Measurements from ENCODE around the gene DLG3. TPM values are rescaled to one million over a fixed set of nuclear protein-coding genes. Genes with fewer than 3 reads are reported as not detected.
"Not testable (repeated sequence)": the region's sequence is repeated elsewhere in the genome, so short reads cannot be mapped to it uniquely, and the experiment has no call there.

The DLG3 gene
- total RNA-seq, 2 experiments from 2014 or later: 33.3 to 39.9 TPM

DNA sequence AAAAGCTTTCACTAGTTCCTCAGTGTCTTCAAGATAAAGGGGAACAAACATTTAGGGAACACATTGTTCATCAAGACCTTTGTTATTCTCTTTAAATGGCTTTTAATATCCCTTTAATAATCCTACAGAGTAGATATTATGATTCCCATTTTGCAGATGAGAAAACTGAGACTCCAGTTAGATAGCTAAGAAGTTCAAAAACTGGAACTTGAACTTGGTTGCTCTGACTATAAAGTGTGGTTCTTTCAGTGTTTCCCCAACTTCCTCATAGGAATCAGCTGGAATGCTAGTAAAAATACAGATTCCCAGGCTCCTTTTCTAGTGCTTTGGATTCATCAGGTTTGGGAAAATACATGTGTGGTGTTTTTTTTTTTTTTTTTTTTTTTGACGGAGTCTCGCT is 37.7 kb downstream of the DLG3 start:
- DNase-seq: no peak
- no peak overlapping the region for H3K4me3 Mint-ChIP-seq
- no peaks in the 10 kb centered on the region for H3K27me3 Mint-ChIP-seq
- ChIA-PET CTCF (interaction anchor here (0.8 kb wide), 1 partner anchor 9 kb away, joined by 3 read pairs; no protein-coding TSS in a partner anchor), POLR2A (no interaction called here)
- H3K27ac Mint-ChIP-seq: no peak overlapping the region
- H3K4me1 Mint-ChIP-seq: peaks cover 6% of the 10 kb centered on the region
- H3K9me3 Mint-ChIP-seq: no peaks in the 10 kb centered on the region
- peaks cover 32% of the 10 kb centered on the region for H3K36me3 Mint-ChIP-seq (ENCODE audit: low read depth)

DNA sequence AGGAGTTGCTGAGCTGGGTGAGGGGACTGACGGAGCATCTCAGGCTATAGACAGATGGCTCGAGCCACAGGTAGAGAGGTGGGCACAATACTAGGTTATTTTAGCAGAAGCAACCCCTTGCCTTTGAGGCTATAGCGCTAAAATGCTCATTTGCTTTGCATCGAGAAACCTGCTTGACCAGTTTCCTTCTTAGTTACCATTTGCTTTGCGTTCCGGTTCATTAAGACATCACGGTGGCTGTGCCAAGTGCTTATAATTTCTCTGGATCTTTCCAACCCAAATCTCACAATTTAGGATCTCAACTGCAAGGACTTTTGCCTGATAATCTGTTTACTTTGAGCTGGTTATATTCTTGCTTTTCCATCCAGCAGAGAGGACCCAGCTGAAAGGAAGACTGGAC is 40.8 kb downstream of the DLG3 start:
- no peak overlapping the region for H3K4me3 Mint-ChIP-seq
- H3K9me3 Mint-ChIP-seq: no peaks in the 10 kb centered on the region
- no peak overlapping the region for H3K27ac Mint-ChIP-seq
- no peaks in the 10 kb centered on the region for H3K27me3 Mint-ChIP-seq
- POLR2A ChIA-PET: no interaction called here
- CTCF ChIA-PET: no interaction called here
- peaks cover 31% of the 10 kb centered on the region for H3K36me3 Mint-ChIP-seq (ENCODE audit: low read depth)
- H3K4me1 Mint-ChIP-seq: no peaks in the 10 kb centered on the region
- no peak for DNase-seq

DNA sequence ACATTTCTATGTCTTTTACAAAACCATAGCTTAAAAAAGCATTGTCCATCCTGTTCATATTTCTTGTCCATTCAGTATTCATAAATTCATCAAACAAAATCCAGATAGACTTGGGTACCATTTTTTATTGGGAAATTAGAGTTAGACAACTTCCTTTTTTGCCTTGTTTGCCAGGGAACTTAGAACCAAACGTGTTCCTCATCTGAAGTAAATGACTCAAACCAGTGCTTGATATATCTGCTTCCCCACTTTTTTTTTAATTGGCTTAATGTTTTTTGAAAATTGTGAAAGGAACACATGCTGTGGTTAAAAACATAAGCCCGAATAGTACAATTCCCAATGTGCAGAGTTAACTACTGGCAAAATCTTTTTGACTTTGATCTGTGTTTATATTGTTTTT is 44.2 kb downstream of the DLG3 start:
- no peak for DNase-seq
- Mint-ChIP-seq H3K9me3 (no peaks in the 10 kb centered on the region), H3K27ac (no peak overlapping the region), H3K4me1 (peaks cover 13% of the 10 kb centered on the region), H3K27me3 (no peaks in the 10 kb centered on the region), H3K36me3 (ENCODE audit: low read depth) (peaks cover 47% of the 10 kb centered on the region), H3K4me3 (no peak overlapping the region)
- ChIA-PET CTCF (interaction anchor here (1.1 kb wide), 1 partner anchor 17 kb away, joined by 3 read pairs; no protein-coding TSS in a partner anchor), POLR2A (no interaction called here)

DNA sequence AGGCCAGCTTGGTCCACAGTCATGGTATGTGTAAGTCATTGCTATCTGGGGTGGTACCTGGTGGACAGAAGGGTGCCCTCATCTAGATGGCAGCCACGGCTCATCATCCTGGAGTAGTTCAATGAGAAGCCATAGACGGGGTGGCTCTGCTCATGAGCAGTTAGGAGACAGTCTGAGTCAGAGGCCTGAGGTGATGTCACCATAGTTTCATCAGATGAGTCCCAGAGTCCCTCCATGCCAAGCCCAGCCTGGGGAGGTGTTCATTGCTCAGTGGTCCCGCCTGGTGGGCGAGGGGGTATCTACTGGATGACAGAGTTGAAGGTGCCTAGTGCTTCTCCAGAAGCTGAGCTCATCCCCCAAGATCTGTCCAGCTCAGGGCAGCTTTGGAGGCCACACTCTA is 49.8 kb downstream of the DLG3 start:
- ChIA-PET POLR2A (no interaction called here), CTCF (no interaction called here)
- H3K36me3 Mint-ChIP-seq (ENCODE audit: low read depth): peaks cover 64% of the 10 kb centered on the region
- H3K4me1 Mint-ChIP-seq: peaks cover 19% of the 10 kb centered on the region
- H3K27me3 Mint-ChIP-seq: no peaks in the 10 kb centered on the region
- no peak for DNase-seq
- no peaks in the 10 kb centered on the region for H3K9me3 Mint-ChIP-seq
- H3K27ac Mint-ChIP-seq: no peak overlapping the region
- H3K4me3 Mint-ChIP-seq: no peak overlapping the region

DNA sequence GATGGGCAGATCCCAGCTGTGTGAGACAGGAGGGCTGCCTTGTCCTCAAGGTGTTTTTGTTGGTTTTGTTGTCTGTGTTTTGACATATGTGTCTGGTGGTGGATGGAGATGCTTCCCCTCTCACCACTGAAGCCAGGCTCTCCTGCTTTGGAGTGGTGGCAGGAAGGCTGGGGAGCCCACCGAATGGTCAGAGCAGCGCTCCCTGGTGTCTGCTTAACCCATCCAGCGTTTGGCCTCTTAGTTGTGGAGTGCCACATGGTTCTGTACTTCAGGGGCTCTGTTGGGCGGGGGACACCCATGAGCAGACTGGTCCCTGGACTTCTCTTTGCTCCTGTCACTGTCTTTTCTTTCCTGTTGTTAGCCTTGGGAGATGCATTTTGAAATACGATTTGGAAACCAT is 51.9 kb downstream of the DLG3 start:
- POLR2A ChIA-PET: no interaction called here
- CTCF ChIA-PET: no interaction called here
- H3K27ac Mint-ChIP-seq: no peak overlapping the region

DNA sequence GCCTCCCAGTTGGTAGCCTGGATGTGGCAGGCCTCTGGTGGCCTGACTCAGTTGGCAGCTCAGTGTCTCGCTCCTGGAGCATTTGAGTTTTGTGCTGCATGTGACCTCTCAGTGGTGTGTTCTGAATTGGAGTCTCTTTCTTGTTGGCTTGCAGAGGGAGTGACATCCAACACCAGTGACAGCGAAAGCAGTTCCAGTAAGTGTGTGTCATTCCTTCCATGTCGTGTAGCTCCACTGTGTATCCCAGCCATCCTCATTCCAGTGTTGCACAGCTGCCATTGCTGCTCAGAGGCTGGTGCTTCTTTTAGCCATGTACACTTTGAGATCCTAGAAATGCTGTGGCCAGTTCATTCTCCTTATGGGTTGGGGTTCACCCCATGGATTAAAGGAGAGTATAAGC is 52.4 kb downstream of the DLG3 start:
- ChIA-PET CTCF (no interaction called here), POLR2A (no interaction called here)
- DNase-seq: no peak
- Mint-ChIP-seq H3K4me3 (no peak overlapping the region), H3K4me1 (peaks cover 11% of the 10 kb centered on the region), H3K9me3 (no peaks in the 10 kb centered on the region), H3K27me3 (no peaks in the 10 kb centered on the region), H3K27ac (no peak overlapping the region), H3K36me3 (ENCODE audit: low read depth) (peaks cover 62% of the 10 kb centered on the region)

More for the DNA sequence above, 51.9 kb downstream of the DLG3 start:
- Mint-ChIP-seq H3K36me3 (ENCODE audit: low read depth) (peaks cover 66% of the 10 kb centered on the region), H3K4me1 (peaks cover 17% of the 10 kb centered on the region), H3K4me3 (no peak overlapping the region), H3K27me3 (no peaks in the 10 kb centered on the region), H3K9me3 (no peaks in the 10 kb centered on the region)
- no peak for DNase-seq

DNA sequence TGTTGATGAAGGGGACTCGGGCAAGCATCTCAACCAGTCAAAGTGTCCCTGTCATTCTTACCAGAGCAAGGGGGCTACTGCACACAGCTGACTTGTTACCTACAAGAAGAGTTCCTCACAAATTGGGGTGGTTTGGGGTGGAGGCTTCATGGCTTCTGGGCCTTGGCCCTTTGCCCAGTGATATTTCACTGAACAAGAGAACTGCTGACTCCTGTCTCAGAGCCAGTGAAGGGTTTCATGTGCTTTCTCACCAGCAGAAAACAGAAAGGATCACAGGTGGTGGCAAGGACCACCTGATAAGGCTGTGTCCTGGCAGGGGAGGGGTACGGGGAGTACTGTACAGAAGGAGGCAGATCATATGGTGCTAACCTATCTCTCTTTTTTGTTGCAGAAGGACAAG is 53.5 kb downstream of the DLG3 start:
- H3K4me3 Mint-ChIP-seq: no peak overlapping the region
- no peaks in the 10 kb centered on the region for H3K9me3 Mint-ChIP-seq
- H3K27me3 Mint-ChIP-seq: no peaks in the 10 kb centered on the region
- H3K27ac Mint-ChIP-seq: no peak overlapping the region
- ChIA-PET CTCF (no interaction called here), POLR2A (no interaction called here)
- DNase-seq: no peak
- H3K36me3 Mint-ChIP-seq (ENCODE audit: low read depth): peaks cover 60% of the 10 kb centered on the region
- H3K4me1 Mint-ChIP-seq: peaks cover 9% of the 10 kb centered on the region

DNA sequence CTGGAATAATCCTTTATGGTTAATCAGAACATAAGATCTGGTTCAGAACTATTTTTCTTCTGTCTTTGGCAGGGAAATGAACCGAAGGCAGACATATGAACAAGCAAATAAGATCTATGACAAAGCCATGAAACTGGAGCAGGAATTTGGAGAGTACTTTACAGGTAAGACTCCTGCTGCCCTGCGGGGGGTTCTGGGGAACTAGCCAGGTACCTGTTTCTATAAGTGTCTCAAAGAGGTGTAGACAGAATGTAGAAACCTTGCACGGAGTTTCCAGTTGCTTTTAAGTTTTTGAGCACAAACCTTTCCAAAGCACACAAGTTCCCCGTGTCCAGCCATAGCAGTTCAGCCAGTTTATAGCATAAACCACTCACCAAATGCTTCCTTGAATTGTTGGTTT is 56.2 kb downstream of the DLG3 start:
- CTCF ChIA-PET: no interaction called here
- H3K36me3 Mint-ChIP-seq (ENCODE audit: low read depth): peaks cover 40% of the 10 kb centered on the region

DNA sequence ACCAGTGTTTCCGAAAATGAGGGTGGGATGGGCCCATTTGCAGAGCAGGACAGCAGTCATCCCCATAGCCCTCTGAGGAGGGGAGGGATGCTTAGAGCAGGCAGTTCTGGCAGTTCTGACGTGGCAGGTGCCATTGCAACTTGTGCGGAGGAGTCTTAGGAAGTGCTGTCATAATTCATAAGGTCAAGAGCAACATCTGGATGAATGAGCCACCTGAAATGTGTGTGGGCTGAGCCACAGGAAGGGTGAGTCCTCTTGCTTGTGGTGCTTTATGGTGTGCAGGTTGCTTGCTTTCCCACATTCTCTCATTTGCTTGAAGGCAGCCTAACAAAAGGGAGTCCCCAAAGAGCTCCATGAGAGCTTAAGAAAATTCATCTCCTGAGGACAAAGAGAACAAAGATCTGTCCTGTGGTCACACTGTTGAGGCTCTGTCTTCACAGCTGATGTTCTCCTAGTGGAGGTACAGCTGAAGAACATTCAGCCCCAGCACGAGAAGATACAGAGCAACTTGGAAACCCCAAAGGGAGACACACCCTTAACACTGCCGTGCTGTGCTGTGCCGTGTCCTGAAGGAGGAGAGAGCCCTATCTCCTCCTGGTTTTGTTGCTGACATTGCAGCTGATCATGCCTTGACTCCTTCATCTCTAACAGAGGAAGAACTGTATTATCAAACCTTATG is 60.3 kb downstream of the DLG3 start:
- DNase-seq: peak; percentile 52
- H3K9me3 Mint-ChIP-seq: no peaks in the 10 kb centered on the region
- peak overlapping the region; percentile 82 for H3K27ac Mint-ChIP-seq
- H3K27me3 Mint-ChIP-seq: no peaks in the 10 kb centered on the region
- no peak overlapping the region for H3K4me3 Mint-ChIP-seq
- H3K4me1 Mint-ChIP-seq: peaks cover 55% of the 10 kb centered on the region
- ChIA-PET POLR2A (interaction anchor here (0.7 to 2.0 kb wide), 4 partner anchors 49 to 1007 kb away, joined by 3 to 9 read pairs (median 4); no protein-coding TSS in a partner anchor), CTCF (interaction anchor here (1.0 to 1.1 kb wide), 3 partner anchors 53 to 160 kb away, joined by 3 to 4 read pairs (median 3); no protein-coding TSS in a partner anchor)
- peaks cover 17% of the 10 kb centered on the region for H3K36me3 Mint-ChIP-seq (ENCODE audit: low read depth)

More for the DNA sequence above, 56.2 kb downstream of the DLG3 start:
- Mint-ChIP-seq H3K4me3 (no peak overlapping the region), H3K27me3 (no peaks in the 10 kb centered on the region), H3K9me3 (no peaks in the 10 kb centered on the region), H3K4me1 (peaks cover 28% of the 10 kb centered on the region), H3K27ac (no peak overlapping the region)
- POLR2A ChIA-PET: no interaction called here
- no peak for DNase-seq

DNA sequence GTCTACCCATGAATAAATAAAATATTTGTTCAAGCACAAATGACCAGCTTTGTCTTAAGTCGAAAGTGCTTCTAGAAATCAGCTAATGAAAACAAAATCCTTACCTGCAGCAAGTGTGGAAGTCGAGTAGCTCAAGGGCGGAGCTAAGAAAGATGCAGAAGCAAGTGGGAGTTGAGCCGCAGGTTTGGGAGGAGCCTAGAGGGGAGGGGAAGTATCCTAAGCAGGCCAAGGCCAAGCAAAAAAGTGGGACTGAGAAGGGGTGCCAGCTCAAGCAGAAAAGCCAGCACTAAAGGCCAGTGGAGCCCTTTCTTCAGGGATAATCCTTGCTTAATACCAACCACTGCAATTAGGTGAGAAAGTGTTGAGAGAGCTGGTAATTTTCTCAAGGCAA is 60.8 kb downstream of the DLG3 start:
- Mint-ChIP-seq H3K27me3 (no peaks in the 10 kb centered on the region), H3K27ac (peak overlapping the region; percentile 82), H3K4me1 (peaks cover 55% of the 10 kb centered on the region), H3K36me3 (ENCODE audit: low read depth) (peaks cover 15% of the 10 kb centered on the region), H3K4me3 (no peak overlapping the region), H3K9me3 (no peaks in the 10 kb centered on the region)
- no peak for DNase-seq
- CTCF ChIA-PET: interaction anchor here (0.6 to 1.2 kb wide), 6 partner anchors 16 to 159 kb away, joined by 3 to 5 read pairs (median 3); no protein-coding TSS in a partner anchor
- POLR2A ChIA-PET: interaction anchor here (0.7 to 2.0 kb wide), 3 partner anchors 50 to 1006 kb away, joined by 3 to 9 read pairs (median 4); no protein-coding TSS in a partner anchor

DNA sequence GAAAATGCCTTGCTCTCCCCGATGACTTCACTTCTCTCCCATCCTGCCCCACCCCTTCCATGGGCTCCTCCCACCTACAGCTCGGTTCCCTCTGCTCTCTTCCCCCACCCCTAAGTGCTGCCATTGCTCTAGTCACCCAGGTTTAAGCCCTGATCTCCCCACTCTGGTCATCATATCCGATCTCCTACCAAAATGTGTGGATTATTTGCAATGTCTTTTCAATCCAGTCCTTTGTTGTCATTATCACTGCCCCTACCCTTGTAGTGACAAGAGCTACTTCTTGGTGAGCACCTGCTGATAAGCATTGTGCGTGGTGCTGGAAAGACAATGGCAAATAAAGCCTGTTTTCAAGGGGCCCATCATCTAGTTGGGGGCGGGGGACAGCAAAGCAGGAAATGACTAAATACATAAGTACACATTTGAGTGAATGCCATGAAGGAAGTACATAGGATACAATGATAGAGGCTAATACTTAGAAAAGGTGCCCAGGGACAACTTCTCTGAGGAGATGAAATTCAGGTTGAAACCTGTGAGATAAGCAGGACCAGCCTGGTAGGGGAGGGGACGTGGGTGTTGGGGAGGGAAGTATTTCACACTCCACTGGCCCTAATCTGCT is 63.8 kb downstream of the DLG3 start:
- H3K4me1 Mint-ChIP-seq: peaks cover 54% of the 10 kb centered on the region
- CTCF ChIA-PET: no interaction called here
- no peaks in the 10 kb centered on the region for H3K36me3 Mint-ChIP-seq (ENCODE audit: low read depth)
- no peaks in the 10 kb centered on the region for H3K9me3 Mint-ChIP-seq
- no peak overlapping the region for H3K4me3 Mint-ChIP-seq
- DNase-seq: peak; percentile 36
- no peaks in the 10 kb centered on the region for H3K27me3 Mint-ChIP-seq
- POLR2A ChIA-PET: interaction anchor here (0.7 to 1.5 kb wide), 2 partner anchors 26 to 53 kb away, joined by 3 to 4 read pairs; no protein-coding TSS in a partner anchor
- peak overlapping the region; percentile 44 for H3K27ac Mint-ChIP-seq

DNA sequence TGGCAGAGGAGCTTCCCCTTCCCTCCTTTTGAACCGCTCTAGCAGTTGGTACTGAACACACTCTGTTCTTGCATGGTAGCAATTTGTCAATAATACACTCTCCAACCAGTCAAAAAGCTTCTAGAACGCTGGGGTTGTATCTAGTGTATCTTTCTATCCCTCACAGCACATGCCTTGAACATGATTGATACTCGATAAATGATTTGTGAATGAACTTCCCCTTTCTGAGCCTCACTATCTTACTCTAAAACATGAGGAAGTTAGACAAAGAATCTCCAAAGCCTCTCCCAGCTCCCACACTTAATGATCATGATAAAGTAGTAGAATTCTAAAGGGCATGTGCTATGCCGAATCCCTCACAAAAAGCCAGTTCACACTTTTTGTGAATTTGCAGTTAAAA is 64.4 kb downstream of the DLG3 start:
- no peak for DNase-seq
- no peak overlapping the region for H3K4me3 Mint-ChIP-seq
- ChIA-PET POLR2A (no interaction called here), CTCF (interaction anchor here (1.1 kb wide), 1 partner anchor 57 kb away, joined by 3 read pairs; no protein-coding TSS in a partner anchor)
- no peaks in the 10 kb centered on the region for H3K36me3 Mint-ChIP-seq (ENCODE audit: low read depth)
- H3K27me3 Mint-ChIP-seq: no peaks in the 10 kb centered on the region
- no peaks in the 10 kb centered on the region for H3K9me3 Mint-ChIP-seq
- peak overlapping the region; percentile 44 for H3K27ac Mint-ChIP-seq
- H3K4me1 Mint-ChIP-seq: peaks cover 51% of the 10 kb centered on the region

DNA sequence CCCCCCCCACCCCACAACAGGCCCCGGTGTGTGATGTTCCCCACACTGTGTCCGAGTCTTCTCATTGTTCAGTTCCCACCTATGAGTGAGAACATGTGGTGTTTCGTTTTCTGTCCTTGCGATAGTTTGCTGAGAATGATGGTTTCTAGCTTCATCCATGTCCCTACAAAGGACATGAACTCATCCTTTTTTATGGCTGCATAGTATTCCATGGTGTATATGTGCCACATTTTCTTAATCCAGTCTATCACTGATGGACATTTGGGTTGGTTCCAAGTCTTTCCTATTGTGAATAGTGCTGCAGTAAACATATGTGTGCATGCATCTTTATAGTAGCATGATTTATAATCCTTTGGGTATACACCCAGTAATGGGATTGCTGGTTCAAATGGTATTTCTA is 70.6 kb downstream of the DLG3 start:
- H3K27ac Mint-ChIP-seq; H3K36me3 Mint-ChIP-seq (ENCODE audit: low read depth); H3K27me3 Mint-ChIP-seq; CTCF ChIA-PET; H3K4me1 Mint-ChIP-seq; H3K4me3 Mint-ChIP-seq; POLR2A ChIA-PET; DNase-seq; H3K9me3 Mint-ChIP-seq: not testable (repeated sequence)

DNA sequence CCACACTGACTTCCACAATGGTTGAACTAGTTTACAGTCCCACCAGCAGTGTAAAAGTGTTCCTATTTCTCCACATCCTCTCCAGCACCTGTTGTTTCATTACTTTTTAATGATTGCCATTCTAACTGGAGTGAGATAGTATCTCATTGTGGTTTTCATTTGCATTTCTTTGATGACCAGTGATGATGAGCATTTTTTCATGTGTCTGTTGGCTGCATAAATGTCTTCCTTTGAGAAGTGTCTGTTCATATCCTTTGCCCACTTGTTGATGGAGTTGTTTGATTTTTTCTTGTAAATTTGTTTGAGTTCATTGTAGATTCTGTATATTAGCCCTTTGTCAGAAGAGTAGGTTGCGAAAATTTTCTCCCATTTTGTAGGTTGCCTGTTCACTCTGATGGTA is 71.1 kb downstream of the DLG3 start:
- H3K36me3 Mint-ChIP-seq (ENCODE audit: low read depth); H3K27ac Mint-ChIP-seq; DNase-seq; H3K9me3 Mint-ChIP-seq; H3K4me3 Mint-ChIP-seq; CTCF ChIA-PET; H3K27me3 Mint-ChIP-seq; H3K4me1 Mint-ChIP-seq; POLR2A ChIA-PET: not testable (repeated sequence)
